Activated T-helper 9 cell treated with anti-CD3 and anti-CD28 coated beads, Interleukin-2, amount 50 U/mL, for 16 hours (primary cell): ENCODE measurements around the gene TLE5.
"Not testable (repeated sequence)": the region's sequence is repeated elsewhere in the genome, so short reads cannot be mapped to it uniquely, and the experiment has no call there.

ENCODE experiments used
- DNase-seq: peaks from one replicate; pipeline ENCODE4 v3.0.0-alpha.2; 2020; ENCODE audit warnings: low read depth

TLE5 gene

DNA sequence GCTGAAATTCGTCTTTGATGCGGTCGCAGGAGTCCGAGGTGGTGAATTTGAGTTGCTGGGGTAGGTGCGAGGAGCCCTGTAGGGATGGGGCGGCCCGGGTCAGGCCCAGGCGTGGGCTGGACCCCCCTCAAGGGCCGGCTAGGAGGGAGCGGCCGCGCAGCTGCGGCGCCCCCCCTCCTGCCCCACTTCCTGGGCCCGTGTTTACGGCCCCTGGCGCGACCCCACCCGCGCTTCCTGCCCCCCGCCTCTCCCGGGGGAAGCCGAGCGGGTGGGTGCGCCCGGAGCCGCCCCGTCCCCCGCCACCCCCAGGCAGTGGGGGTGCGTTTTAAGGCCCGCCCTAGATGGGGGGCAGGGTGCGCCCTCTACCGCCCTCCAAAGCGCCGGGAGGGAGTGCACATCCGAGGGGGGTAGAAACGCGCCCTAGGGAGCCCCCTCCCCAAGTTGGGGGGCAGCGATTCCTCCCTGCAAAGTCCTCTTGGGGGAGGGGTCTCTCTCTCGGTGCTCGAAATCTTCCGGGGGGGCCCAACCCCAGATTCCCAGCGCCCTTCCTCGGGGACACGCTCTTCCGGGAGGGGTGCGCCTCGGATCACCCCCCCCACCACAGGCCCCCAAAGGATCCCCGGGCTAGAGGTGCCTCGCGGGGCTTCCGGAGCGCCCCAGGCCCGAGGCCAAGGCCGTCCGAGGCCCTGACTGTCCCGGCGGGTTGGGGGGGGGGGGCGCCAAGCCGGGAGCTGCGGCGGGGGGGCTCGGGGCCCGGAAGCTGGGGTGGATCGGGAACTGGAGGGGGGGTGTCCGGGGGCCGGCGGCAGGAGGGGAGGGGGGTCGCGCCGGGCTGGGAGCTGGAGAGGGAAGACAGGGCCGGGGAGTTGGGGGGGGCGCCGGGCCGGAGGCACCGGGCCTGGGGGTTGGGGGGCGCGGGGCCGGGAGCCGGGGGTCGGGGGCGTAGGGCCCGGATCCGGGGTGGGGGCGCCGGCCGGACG is 823 bp downstream of the TLE5 start:
- peak; percentile 44 for DNase-seq

- DNase-seq, result no peak
These were observed 1.5 kb downstream of the TLE5 start for GRCh38 chr19:3060857-3061181.

- no peak for DNase-seq
These were observed 2.6 kb downstream of the TLE5 start for GRCh38 chr19:3059653-3060052.

GRCh38 chr19:3058821-3059314 is 3.4 kb downstream of the TLE5 start:
- DNase-seq, result no peak

DNA sequence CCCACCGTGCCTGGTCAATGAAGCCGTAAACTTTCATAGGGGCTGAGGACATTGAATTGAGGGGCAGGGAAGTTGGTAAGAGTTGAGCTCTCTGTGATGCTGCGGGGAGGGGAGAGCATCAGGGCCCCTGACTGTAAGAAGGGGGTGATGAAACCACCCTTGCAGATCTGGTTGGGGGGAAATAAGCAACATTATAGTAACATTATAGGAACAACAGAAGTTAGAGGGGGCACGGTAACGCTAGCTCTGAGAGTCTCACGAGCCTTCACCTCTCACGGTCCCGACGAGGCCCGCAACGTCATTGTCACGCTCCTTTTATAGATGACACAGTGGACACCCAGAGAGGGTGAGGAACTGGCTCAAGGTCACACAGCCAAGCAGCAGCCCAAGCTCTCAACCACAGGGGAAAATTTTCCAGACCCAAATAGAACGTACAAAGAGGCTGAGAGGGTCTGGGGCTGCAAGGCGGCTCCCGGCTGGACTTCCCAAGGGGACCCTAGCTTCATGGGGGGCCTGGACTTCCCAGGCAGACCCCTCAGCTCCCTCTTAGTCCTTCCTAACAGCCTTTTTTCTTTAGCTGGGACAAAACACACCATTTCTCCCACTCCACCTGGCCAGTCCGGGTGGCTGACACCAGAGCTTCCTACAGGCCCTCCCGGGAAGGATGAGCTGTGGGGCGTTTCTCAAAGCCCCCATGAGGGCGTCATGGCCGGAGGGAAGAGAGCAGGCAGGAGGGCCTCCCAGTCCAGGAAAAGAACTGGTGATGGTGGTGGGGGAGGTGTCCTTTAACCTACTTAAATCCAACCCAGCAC is 4.1 kb downstream of the TLE5 start:
- no peak for DNase-seq

GRCh38 chr19:3057275-3057714 is 5.0 kb downstream of the TLE5 start:
- no peak for DNase-seq

- DNase-seq, result no peak
These were observed 5.7 kb downstream of the TLE5 start for GRCh38 chr19:3056417-3057088.

- DNase-seq, result no peak
These were observed 6.4 kb downstream of the TLE5 start for GRCh38 chr19:3055741-3056416.

DNA sequence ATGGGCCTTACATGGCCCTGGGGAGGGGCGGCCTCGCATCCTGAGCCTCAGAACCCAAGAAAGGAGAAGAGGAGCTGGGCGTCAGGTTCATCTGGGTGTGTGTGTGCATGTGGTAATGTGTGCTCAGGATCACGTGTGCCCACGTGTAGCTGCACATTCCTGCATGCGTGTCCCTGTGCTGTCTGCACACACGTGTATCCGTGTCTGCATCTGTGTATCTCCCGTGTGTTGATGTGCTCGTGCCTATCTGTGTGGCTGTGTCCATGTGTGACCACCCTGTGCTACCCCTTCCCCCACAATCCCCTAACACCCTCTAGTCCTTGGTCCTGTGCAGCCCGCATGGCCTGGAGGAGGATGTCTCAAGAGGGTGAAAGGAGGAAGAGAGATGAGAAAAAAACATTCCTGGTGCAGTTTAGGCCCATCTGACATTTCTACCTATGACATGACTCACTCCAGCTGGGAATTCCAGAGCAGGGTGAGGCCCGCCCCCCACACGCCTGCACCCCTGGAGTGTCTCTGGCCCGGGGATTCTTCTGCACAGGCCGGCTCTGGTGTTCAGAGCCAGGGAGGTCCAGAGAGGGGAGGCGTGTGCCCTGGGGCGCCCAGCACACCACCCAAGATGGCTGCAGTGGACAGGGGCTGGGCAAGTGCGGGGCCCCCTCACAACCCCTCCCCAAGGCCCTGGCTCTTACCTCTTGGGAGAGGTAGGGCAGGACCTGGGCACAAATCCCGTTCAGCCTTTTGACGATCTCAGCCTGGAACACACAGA is 7.1 kb downstream of the TLE5 start:
- no peak for DNase-seq

- DNase-seq, result no peak
These were observed 7.9 kb downstream of the TLE5 start for GRCh38 chr19:3054265-3054971.

GRCh38 chr19:3053780-3054179 is 8.5 kb downstream of the TLE5 start:
- no peak for DNase-seq

- no peak for DNase-seq
These were observed 9.1 kb downstream of the TLE5 start for GRCh38 chr19:3053218-3053621.

DNA sequence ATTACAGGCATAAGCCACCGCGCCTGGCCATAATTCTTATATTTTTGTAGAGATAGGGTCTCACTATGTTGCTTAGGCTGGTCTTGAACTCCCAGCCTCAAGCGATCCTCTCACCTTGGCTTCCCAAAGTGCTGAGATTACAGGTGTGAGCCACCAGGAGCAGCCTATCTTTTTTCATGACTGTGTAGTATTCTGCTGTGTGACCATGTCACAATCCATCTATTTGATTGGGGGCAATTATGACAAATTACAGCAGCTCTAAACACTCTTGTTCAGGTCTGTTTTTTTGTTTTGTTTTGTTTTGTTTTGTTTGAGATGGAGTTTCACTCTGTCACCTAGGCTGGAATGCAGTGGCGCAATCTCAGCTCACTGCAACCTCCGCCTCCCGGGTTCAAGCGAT is 12.3 kb downstream of the TLE5 start:
- not testable (repeated sequence) for DNase-seq

- DNase-seq, result no peak
These were observed 13.2 kb downstream of the TLE5 start for GRCh38 chr19:3049089-3049488.

- no peak for DNase-seq
These were observed 14.1 kb downstream of the TLE5 start for GRCh38 chr19:3048190-3048533.

DNA sequence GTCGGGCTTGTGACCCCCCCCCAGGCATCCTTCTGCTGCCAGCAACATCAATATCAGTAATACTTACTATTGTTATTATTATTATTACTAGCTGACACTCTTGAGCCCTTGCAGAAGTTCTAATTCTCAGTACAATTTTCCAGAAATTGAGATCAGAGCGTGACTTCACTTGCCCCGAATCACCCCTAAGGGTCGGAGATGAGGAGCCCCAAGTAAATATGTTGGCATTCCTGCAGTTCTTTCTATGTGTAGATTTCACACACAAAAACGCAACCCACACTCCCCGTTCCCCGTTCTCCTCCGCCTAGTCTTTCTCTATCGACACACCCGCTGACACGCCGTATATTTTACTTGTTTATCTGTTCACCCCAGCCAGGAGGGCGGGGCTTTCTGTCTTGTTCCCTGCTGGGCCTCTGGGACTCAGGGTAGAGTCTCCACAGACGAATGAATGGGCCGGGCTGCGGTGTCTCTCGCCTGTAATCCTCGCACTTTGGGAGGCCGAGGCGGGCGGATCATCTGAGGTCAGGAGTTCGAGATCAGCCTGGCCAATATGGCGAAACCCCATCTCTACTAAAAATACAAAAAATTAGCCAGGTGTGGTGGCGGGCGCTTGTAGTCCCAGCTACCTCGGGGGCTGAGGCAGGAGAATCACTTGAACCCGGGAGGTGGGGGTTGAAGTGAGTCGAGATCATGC is 14.7 kb downstream of the TLE5 start:
- peak; percentile 46 for DNase-seq

DNA sequence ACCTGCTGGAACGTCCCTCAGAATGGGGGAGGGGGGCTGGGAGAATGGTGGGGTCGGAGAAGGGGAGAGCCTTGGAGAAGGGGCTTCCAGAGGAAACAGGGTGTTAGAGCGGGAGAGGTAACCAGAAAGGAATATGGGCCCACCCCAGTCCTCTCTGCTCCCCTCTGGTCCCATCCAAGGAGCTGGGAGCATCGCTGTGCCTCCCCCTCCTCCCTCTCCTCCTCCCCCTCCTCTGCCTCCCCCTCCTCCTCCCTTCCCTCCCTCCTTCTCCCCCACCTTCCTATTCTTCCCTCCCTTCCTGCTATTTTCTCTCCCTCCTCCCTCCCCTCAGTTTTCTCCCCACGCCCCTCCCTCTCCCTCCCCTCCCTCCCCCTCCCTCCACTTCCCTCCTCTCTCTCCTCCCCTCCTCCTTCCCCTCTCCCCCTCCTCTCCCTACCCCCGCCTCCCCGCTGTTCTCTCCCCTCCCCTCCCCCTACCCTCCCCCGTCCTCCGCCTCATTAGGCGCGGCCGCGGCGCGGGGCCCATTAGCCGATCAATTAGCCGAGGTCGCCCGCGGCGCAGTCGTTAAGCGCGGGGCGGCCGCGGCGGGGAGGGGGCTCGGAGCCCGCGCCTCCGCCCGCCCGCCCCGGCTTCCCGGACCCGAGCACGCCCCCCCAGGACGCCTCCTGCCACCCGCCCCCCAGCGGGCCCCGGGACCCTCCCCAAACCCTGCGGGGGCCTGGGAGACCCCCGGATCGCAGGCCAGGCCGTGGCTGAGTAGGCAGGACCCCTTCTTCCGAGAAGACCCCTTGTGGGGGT is 15.4 kb downstream of the TLE5 start:
- DNase-seq, result no peak

DNA sequence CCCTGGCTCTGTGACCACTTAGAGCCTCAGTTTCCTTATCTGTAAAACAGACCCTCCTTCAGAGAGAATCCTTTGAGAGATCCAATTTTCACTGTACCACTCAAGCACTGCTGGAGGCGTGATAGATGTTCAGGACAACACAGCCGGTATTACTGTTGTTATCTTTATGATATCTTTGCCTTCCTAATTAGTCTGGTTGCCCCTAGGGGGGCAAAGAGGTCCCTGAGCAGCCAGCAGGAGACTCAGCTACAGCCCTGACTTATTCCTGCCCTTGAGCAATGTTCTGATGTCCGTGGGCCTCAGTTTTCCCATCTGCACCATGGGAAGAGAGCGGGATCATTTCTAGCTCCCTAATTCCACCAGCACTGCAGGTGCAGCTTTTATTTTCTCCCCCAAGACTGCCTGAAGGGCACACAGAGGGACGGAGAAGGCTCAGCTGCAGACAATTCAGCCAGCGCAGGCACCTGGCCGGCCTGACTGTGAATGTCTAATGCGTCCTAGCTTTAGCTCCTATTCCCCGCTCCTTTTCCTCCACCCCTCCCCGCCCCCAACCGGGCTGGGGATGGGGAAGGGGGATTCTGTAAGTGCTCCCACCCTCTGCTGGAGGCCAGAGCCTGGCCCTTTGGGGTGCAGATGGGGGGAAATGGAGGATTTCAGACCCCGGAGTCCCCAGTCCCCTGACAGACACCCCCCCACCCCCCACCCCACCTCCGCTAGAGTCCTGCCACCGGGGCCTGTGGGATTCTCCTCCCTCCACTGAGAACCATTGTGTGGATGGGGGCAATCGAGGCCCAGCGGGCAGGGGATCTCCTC is 16.2 kb downstream of the TLE5 start:
- no peak for DNase-seq
